ENCODE data around the gene GLCCI1. TPM values are rescaled to one million over a fixed set of nuclear protein-coding genes. Genes with fewer than 3 reads are reported as not detected.

GLCCI1 gene
- total RNA-seq, 4 donors from 2014 or later = 17.5 to 27.1 (median 20.7) TPM

DNA sequence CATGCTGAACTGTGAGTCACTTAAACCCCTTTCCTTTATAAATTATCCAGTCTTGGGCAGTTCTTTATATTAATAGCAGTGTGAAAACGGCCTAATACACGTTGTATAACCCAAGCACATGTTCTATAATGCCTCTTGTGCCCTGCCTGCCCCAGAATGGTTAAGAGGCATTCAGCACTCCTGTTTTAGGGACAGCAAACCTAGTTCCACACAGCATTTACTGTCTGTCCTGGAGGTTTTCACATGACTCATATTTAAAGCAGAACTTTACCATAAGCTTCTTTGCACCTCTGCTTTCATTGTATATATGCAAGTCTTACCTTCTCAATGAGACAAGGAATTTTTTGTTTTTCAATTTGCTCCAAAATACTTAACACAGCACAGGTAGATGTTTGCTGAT, 148.6 kb downstream of the GLCCI1 start:
- DNase-seq (ENCODE audit: low spot score in 2 of 2) = no peak
- WGBS, 2 donors = 76 to 78% methylated on average over 2 of the region's 2 CpGs
- no peak overlapping the region for H3K4me3 ChIP-seq (ENCODE audit: low read depth, poor library complexity, severe bottlenecking)
- intact Hi-C loops (cut with DNase I; ENCODE audit: low total_unique reads) = no loop called here
- TF ChIP-seq POLR2A (IDR thresholded peaks at IDR 0.05) = no peak
- TF ChIP-seq, protein P1, sequence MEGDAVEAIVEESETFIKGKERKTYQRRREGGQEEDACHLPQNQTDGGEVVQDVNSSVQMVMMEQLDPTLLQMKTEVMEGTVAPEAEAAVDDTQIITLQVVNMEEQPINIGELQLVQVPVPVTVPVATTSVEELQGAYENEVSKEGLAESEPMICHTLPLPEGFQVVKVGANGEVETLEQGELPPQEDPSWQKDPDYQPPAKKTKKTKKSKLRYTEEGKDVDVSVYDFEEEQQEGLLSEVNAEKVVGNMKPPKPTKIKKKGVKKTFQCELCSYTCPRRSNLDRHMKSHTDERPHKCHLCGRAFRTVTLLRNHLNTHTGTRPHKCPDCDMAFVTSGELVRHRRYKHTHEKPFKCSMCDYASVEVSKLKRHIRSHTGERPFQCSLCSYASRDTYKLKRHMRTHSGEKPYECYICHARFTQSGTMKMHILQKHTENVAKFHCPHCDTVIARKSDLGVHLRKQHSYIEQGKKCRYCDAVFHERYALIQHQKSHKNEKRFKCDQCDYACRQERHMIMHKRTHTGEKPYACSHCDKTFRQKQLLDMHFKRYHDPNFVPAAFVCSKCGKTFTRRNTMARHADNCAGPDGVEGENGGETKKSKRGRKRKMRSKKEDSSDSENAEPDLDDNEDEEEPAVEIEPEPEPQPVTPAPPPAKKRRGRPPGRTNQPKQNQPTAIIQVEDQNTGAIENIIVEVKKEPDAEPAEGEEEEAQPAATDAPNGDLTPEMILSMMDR (IDR thresholded peaks at IDR 0.05) = no peak

- WGBS, 2 donors = 67 to 69% methylated on average over 8 of the region's 8 CpGs
- intact Hi-C loops (cut with DNase I; ENCODE audit: low total_unique reads) = no loop called here
- no peak overlapping the region for H3K4me3 ChIP-seq (ENCODE audit: low read depth, poor library complexity, severe bottlenecking)
- TF ChIP-seq POLR2A (IDR thresholded peaks at IDR 0.05) = no peak
- TF ChIP-seq, protein P1 (IDR thresholded peaks at IDR 0.05) = no peak
- no peak for DNase-seq (ENCODE audit: low spot score in 2 of 2)
Measured at GRCh38 chr7:8119262-8119661, 150.7 kb downstream of the GLCCI1 start.

GRCh38 chr7:8120390-8121058, 151.9 kb downstream of the GLCCI1 start:
- WGBS, 2 donors = 74 to 81% methylated on average over 12 of the region's 12 CpGs
- intact Hi-C loops (cut with DNase I; ENCODE audit: low total_unique reads) = no loop called here
- no peak for TF ChIP-seq POLR2A (IDR thresholded peaks at IDR 0.05)
- TF ChIP-seq, protein P1 (IDR thresholded peaks at IDR 0.05) = no peak
- no peak for DNase-seq (ENCODE audit: low spot score in 2 of 2)
- H3K4me3 ChIP-seq (ENCODE audit: low read depth, poor library complexity, severe bottlenecking) = no peak overlapping the region

GRCh38 chr7:8121243-8121642, 152.6 kb downstream of the GLCCI1 start:
- DNase-seq (ENCODE audit: low spot score in 2 of 2) = no peak
- WGBS, 2 donors = 82 to 89% methylated on average over 3 of the region's 3 CpGs
- no peak for TF ChIP-seq POLR2A (IDR thresholded peaks at IDR 0.05)
- TF ChIP-seq, protein P1 (IDR thresholded peaks at IDR 0.05) = no peak
- H3K4me3 ChIP-seq (ENCODE audit: low read depth, poor library complexity, severe bottlenecking) = no peak overlapping the region
- intact Hi-C loops (cut with DNase I; ENCODE audit: low total_unique reads) = no loop called here

DNA sequence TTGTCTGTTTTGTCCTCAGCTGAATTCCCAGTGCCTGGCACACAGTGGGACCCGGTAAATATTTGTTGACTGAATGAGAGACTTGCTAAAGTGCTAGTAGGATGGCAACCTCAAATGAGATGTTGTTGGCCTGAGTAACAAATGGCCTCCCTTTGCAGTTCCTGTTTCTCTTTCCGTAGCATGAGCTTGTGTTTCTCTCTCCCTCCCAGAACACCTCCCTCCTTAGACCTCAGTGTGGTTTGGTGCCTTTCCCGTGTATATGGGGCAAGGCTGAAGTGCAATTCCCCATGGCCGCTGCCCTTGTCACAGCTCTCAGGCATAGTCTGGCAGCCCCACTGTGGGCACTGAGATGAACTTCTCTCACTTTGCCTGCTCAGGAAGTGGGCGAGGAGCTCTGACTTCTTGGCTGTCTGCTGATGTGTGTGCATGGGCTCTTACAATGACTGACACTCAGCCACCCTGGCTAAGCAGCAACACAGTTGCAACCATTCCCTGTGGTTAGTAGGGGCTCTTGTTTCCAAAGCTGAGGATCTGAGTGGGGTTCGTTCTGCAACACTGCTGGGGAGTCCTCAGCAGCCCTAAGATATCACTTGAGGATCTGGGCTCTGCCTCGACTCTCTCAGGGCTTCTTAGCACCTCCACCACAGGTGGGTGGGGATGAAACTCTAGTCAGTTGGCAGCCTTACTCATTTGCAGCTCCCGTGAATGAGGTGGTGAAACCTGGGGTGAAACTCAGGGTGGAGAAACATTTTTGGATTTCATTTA, 157.3 kb downstream of the GLCCI1 start:
- WGBS, 2 donors = 66 to 67% methylated on average over 7 to 8 of the region's 8 CpGs
- intact Hi-C loops (cut with DNase I; ENCODE audit: low total_unique reads) = no loop called here
- no peak overlapping the region for H3K4me3 ChIP-seq (ENCODE audit: low read depth, poor library complexity, severe bottlenecking)
- no peak for TF ChIP-seq POLR2A (IDR thresholded peaks at IDR 0.05)
- TF ChIP-seq, protein P1 (IDR thresholded peaks at IDR 0.05) = no peak
- no peak for DNase-seq (ENCODE audit: low spot score in 2 of 2)

Measured in lower leg skin (tissue), 4 donors.